ENCODE measurements around the gene SGCG. TPM values are rescaled to one million over a fixed set of nuclear protein-coding genes. Genes with fewer than 3 reads are reported as not detected.

Gene SGCG
- total and polyA plus RNA-seq, 10 of the 15 experiments (the other 5 are each of a cell fraction or from before 2014, with no cell fraction given): not detected

DNA sequence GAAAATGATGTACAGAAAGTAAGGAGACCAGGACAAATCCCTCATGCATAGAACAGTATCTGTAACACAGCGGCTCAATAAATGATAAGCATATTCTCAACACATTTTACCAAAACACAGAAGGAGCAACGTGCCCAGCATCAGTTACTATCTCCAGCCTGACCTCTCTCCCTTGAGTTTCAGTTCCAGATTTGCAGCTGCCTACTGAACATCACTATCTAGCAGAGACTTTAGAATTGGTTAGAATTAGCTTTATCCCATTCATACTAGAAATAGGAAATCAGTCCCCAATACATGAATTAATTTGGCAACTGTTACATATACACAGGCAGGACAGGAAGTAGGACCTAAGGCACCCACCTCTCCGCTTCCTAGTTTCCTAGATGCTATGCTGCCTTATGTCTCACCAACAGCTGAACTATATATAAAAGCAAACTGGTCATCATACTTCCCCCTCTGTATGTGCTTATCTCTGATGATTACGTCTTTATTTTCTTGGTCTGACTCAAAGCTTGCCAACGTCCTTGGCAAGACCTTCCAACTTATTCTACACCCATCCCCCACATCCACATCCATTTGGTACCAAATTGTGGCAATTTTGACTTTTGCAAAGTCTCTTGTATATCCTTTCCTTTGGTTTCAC is 191.6 kb downstream of the SGCG start (continued):
- TF ChIP-seq, protein P1, sequence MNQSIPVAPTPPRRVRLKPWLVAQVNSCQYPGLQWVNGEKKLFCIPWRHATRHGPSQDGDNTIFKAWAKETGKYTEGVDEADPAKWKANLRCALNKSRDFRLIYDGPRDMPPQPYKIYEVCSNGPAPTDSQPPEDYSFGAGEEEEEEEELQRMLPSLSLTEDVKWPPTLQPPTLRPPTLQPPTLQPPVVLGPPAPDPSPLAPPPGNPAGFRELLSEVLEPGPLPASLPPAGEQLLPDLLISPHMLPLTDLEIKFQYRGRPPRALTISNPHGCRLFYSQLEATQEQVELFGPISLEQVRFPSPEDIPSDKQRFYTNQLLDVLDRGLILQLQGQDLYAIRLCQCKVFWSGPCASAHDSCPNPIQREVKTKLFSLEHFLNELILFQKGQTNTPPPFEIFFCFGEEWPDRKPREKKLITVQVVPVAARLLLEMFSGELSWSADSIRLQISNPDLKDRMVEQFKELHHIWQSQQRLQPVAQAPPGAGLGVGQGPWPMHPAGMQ (IDR thresholded peaks at IDR 0.05; ENCODE audit: borderline replicate concordance): no peak
- TF ChIP-seq, protein P2, sequence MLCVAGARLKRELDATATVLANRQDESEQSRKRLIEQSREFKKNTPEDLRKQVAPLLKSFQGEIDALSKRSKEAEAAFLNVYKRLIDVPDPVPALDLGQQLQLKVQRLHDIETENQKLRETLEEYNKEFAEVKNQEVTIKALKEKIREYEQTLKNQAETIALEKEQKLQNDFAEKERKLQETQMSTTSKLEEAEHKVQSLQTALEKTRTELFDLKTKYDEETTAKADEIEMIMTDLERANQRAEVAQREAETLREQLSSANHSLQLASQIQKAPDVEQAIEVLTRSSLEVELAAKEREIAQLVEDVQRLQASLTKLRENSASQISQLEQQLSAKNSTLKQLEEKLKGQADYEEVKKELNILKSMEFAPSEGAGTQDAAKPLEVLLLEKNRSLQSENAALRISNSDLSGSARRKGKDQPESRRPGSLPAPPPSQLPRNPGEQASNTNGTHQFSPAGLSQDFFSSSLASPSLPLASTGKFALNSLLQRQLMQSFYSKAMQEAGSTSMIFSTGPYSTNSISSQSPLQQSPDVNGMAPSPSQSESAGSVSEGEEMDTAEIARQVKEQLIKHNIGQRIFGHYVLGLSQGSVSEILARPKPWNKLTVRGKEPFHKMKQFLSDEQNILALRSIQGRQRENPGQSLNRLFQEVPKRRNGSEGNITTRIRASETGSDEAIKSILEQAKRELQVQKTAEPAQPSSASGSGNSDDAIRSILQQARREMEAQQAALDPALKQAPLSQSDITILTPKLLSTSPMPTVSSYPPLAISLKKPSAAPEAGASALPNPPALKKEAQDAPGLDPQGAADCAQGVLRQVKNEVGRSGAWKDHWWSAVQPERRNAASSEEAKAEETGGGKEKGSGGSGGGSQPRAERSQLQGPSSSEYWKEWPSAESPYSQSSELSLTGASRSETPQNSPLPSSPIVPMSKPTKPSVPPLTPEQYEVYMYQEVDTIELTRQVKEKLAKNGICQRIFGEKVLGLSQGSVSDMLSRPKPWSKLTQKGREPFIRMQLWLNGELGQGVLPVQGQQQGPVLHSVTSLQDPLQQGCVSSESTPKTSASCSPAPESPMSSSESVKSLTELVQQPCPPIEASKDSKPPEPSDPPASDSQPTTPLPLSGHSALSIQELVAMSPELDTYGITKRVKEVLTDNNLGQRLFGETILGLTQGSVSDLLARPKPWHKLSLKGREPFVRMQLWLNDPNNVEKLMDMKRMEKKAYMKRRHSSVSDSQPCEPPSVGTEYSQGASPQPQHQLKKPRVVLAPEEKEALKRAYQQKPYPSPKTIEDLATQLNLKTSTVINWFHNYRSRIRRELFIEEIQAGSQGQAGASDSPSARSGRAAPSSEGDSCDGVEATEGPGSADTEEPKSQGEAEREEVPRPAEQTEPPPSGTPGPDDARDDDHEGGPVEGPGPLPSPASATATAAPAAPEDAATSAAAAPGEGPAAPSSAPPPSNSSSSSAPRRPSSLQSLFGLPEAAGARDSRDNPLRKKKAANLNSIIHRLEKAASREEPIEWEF (IDR thresholded peaks at IDR 0.05; ENCODE audit: insufficient replicate concordance, low read depth, low read length): no peak
- TF ChIP-seq MXI1 (IDR thresholded peaks at IDR 0.05; ENCODE audit: low read depth, low read length): no peak
- no peak for TF ChIP-seq EZH2 (IDR thresholded peaks at IDR 0.05; ENCODE audit: borderline replicate concordance, control insufficient read depth, low read depth, low read length)
- peak; percentile 68; the same call in 1 of the 2 replicates for TF ChIP-seq ESRRA (IDR thresholded peaks at IDR 0.05; ENCODE audit: low read length)
- no peak for TF ChIP-seq TARDBP (IDR thresholded peaks at IDR 0.05; ENCODE audit: borderline replicate concordance)
- TF ChIP-seq TAF1 (IDR thresholded peaks at IDR 0.05; ENCODE audit: borderline replicate concordance, low read depth, low read length): no peak
- TF ChIP-seq, protein P3, sequence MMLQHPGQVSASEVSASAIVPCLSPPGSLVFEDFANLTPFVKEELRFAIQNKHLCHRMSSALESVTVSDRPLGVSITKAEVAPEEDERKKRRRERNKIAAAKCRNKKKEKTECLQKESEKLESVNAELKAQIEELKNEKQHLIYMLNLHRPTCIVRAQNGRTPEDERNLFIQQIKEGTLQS (IDR thresholded peaks at IDR 0.05; ENCODE audit: borderline replicate concordance, extremely low read depth, low read depth, low read length): no peak
- TF ChIP-seq, protein P4, sequence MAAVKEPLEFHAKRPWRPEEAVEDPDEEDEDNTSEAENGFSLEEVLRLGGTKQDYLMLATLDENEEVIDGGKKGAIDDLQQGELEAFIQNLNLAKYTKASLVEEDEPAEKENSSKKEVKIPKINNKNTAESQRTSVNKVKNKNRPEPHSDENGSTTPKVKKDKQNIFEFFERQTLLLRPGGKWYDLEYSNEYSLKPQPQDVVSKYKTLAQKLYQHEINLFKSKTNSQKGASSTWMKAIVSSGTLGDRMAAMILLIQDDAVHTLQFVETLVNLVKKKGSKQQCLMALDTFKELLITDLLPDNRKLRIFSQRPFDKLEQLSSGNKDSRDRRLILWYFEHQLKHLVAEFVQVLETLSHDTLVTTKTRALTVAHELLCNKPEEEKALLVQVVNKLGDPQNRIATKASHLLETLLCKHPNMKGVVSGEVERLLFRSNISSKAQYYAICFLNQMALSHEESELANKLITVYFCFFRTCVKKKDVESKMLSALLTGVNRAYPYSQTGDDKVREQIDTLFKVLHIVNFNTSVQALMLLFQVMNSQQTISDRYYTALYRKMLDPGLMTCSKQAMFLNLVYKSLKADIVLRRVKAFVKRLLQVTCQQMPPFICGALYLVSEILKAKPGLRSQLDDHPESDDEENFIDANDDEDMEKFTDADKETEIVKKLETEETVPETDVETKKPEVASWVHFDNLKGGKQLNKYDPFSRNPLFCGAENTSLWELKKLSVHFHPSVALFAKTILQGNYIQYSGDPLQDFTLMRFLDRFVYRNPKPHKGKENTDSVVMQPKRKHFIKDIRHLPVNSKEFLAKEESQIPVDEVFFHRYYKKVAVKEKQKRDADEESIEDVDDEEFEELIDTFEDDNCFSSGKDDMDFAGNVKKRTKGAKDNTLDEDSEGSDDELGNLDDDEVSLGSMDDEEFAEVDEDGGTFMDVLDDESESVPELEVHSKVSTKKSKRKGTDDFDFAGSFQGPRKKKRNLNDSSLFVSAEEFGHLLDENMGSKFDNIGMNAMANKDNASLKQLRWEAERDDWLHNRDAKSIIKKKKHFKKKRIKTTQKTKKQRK (IDR thresholded peaks at IDR 0.05; ENCODE audit: low read depth, low read length): no peak
- TF ChIP-seq SPI1 (IDR thresholded peaks at IDR 0.05; ENCODE audit: borderline replicate concordance, insufficient read depth, low read depth, low read length): peak; percentile 85
- TF ChIP-seq IRF3 (IDR thresholded peaks at IDR 0.05): no peak
- TF ChIP-seq SUPT20H (IDR thresholded peaks at IDR 0.05; ENCODE audit: borderline replicate concordance, control insufficient read depth, low read depth, low read length): no peak
- no peak for TF ChIP-seq KDM1A (IDR thresholded peaks at IDR 0.05; ENCODE audit: borderline replicate concordance)
- peak in 1 of 2 experiments; percentile 56; a peak in 1 of 4 replicates for TF ChIP-seq EP300 (IDR thresholded peaks at IDR 0.05; ENCODE audit: borderline replicate concordance in 1 of 2, control insufficient read depth in 1 of 2, low read depth in 2 of 2, low read length in 2 of 2)
- peak; percentile 62 for TF ChIP-seq JUNB (IDR thresholded peaks at IDR 0.05)
- TF ChIP-seq SREBF2 (IDR thresholded peaks at IDR 0.05; ENCODE audit: low read length): no peak
- TF ChIP-seq RAD21 (IDR thresholded peaks at IDR 0.05; ENCODE audit: insufficient read depth, low read depth, low read length): no peak

Measured in GM12878 (cell line).